Measurements from ENCODE around the gene E2F3. TPM values are rescaled to one million over a fixed set of nuclear protein-coding genes. Genes with fewer than 3 reads are reported as not detected.

Gene E2F3
- total and polyA plus RNA-seq, 2 donors (not counting 3 experiments of a cell fraction or from before 2014, with no cell fraction given), result 8.6 to 22.0 TPM

- no TSS peak for BruUV-seq (replicated peaks)
- CTCF ChIA-PET, result no interaction called here
- H3K79me2 ChIP-seq (ENCODE audit: control insufficient read depth, insufficient read depth, low read length), result peaks cover 55% of the 10 kb centered on the region
These were observed 137.2 kb downstream of the E2F3 start for GRCh38 chr6:20538907-20539306.

GRCh38 chr6:20539387-20539786 is 137.7 kb downstream of the E2F3 start:
- BruUV-seq (replicated peaks), result no TSS peak
- H3K9me1 ChIP-seq (replicated peaks; ENCODE audit: control insufficient read depth, extremely low read depth, insufficient read depth, low read length), result no peaks in the 10 kb centered on the region
- H3K9ac ChIP-seq (replicated peaks; ENCODE audit: extremely low read depth, insufficient read depth, low read length), result no peak overlapping the region
- TF ChIP-seq JUN (IDR thresholded peaks at IDR 0.05; ENCODE audit: borderline replicate concordance, insufficient read depth, insufficient read length, low read depth), result no peak
- no peak for TF ChIP-seq CTCF (IDR thresholded peaks at IDR 0.05; ENCODE audit: extremely low read depth in 1 of 2, insufficient read depth in 1 of 2, low read depth in 1 of 2, low read length in 2 of 2)
- TF ChIP-seq POLR2A (IDR thresholded peaks at IDR 0.05; ENCODE audit: low read depth, low read length), result no peak
- no peak for TF ChIP-seq MAX (IDR thresholded peaks at IDR 0.05; ENCODE audit: insufficient read depth, insufficient read length)
- TF ChIP-seq POLR2AphosphoS5 (IDR thresholded peaks at IDR 0.05; ENCODE audit: insufficient read depth, low read depth, low read length), result no peak
- TF ChIP-seq MYC (IDR thresholded peaks at IDR 0.05; ENCODE audit: low read depth, low read length), result no peak
- intact Hi-C loops (cut with micrococcal nuclease) (no loop called here), dilution Hi-C loops (cut with MboI; ENCODE audit: extremely low pct_ligation_motif_present, low sequenced_read_pairs) (no loop called here)
- H3K36me3 ChIP-seq (ENCODE audit: control insufficient read depth in 2 of 2, extremely low read depth in 1 of 2, insufficient read depth in 2 of 2, low read length in 2 of 2), result no peaks in the 10 kb centered on the region
- DNase-seq (ENCODE audit: low read depth, low spot score) (no peak), FAIRE-seq (no peak)
- H3K79me2 ChIP-seq (ENCODE audit: control insufficient read depth, insufficient read depth, low read length), result peaks cover 57% of the 10 kb centered on the region
- H3K4me1 ChIP-seq (ENCODE audit: control insufficient read depth, extremely low read depth, insufficient read depth, low read length), result peaks cover 15% of the 10 kb centered on the region
- ChIA-PET POLR2A (no interaction called here), CTCF (no interaction called here)
- no peak overlapping the region for H3K4me3 ChIP-seq (replicated peaks in 1 of 3; ENCODE audit: insufficient read depth in 1 of 3, low read depth in 1 of 3, low read length in 3 of 3)
- no peak overlapping the region for H3K27ac ChIP-seq (ENCODE audit: insufficient read depth, low read depth, low read length)
- no peaks in the 10 kb centered on the region for H4K20me1 ChIP-seq (replicated peaks; ENCODE audit: control insufficient read depth, extremely low read depth, insufficient read depth, low read length)
- no peaks in the 10 kb centered on the region for H3K27me3 ChIP-seq (ENCODE audit: control insufficient read depth in 2 of 2, insufficient read depth in 2 of 2, low read length in 2 of 2)
- no peaks in the 10 kb centered on the region for H3K9me3 ChIP-seq (replicated peaks; ENCODE audit: control insufficient read depth, insufficient read depth, low read length)
- no peak overlapping the region for H3K4me2 ChIP-seq (ENCODE audit: insufficient read depth, low read length)
- no peak overlapping the region for H2AFZ ChIP-seq (ENCODE audit: low read depth, low read length)

More at GRCh38 chr6:20538907-20539306, 137.2 kb downstream of the E2F3 start:
- FAIRE-seq (no peak), DNase-seq (ENCODE audit: low read depth, low spot score) (no peak)
- Histone ChIP-seq H3K4me1 (ENCODE audit: control insufficient read depth, extremely low read depth, insufficient read depth, low read length) (peaks cover 16% of the 10 kb centered on the region), H3K36me3 (ENCODE audit: control insufficient read depth in 2 of 2, extremely low read depth in 1 of 2, insufficient read depth in 2 of 2, low read length in 2 of 2) (no peaks in the 10 kb centered on the region), H4K20me1 (replicated peaks; ENCODE audit: control insufficient read depth, extremely low read depth, insufficient read depth, low read length) (no peaks in the 10 kb centered on the region), H2AFZ (ENCODE audit: low read depth, low read length) (no peak overlapping the region), H3K9ac (replicated peaks; ENCODE audit: extremely low read depth, insufficient read depth, low read length) (no peak overlapping the region), H3K27ac (ENCODE audit: insufficient read depth, low read depth, low read length) (no peak overlapping the region), H3K9me3 (replicated peaks; ENCODE audit: control insufficient read depth, insufficient read depth, low read length) (no peaks in the 10 kb centered on the region), H3K27me3 (ENCODE audit: control insufficient read depth in 2 of 2, insufficient read depth in 2 of 2, low read length in 2 of 2) (no peaks in the 10 kb centered on the region), H3K4me2 (ENCODE audit: insufficient read depth, low read length) (no peak overlapping the region), H3K4me3 (replicated peaks in 1 of 3; ENCODE audit: insufficient read depth in 1 of 3, low read depth in 1 of 3, low read length in 3 of 3) (no peak overlapping the region), H3K9me1 (replicated peaks; ENCODE audit: control insufficient read depth, extremely low read depth, insufficient read depth, low read length) (no peaks in the 10 kb centered on the region)
- dilution Hi-C loops (cut with MboI; ENCODE audit: extremely low pct_ligation_motif_present, low sequenced_read_pairs) (no loop called here), intact Hi-C loops (cut with micrococcal nuclease) (no loop called here)
- no peak for TF ChIP-seq EZH2 (IDR thresholded peaks at IDR 0.05; ENCODE audit: borderline replicate concordance, low read depth, low read length, severe bottlenecking)
- TF ChIP-seq FOS (IDR thresholded peaks at IDR 0.05; ENCODE audit: borderline replicate concordance, insufficient read depth, low read length), result no peak
- TF ChIP-seq GATA2 (IDR thresholded peaks at IDR 0.05; ENCODE audit: insufficient read depth, insufficient read length, low read depth, low read length), result no peak
- TF ChIP-seq MYC (IDR thresholded peaks at IDR 0.05; ENCODE audit: low read depth, low read length), result no peak
- no peak for TF ChIP-seq POLR2AphosphoS5 (IDR thresholded peaks at IDR 0.05; ENCODE audit: insufficient read depth, low read depth, low read length)
- TF ChIP-seq MAX (IDR thresholded peaks at IDR 0.05; ENCODE audit: insufficient read depth, insufficient read length), result no peak
- POLR2A ChIA-PET, result no interaction called here
